ENCODE measurements around the gene CUL7. TPM values are rescaled to one million over a fixed set of nuclear protein-coding genes. Genes with fewer than 3 reads are reported as not detected.

Gene CUL7
- 10 to 100 TPM in 1 of 2 experiments, 1 to 10 TPM in 1; 9.3 to 10.2 TPM for total RNA-seq

GRCh38 chr6:43053545-43054205, at the start of gene CUL7:
CUL7 (minus strand) TSS chr6:43053851; CDS start chr6:43052788, 1,063 bp downstream.
- Mint-ChIP-seq H3K36me3 (peaks cover 15% of the 10 kb centered on the region), H3K9me3 (no peaks in the 10 kb centered on the region), H3K27ac (peak within 1 kb of the TSS; percentile 93), H3K4me1 (peaks cover 40% of the 10 kb centered on the region), H3K4me3 (peak within 1 kb of the TSS; percentile 98), H3K27me3 (no peaks in the 10 kb centered on the region)
- DNase-seq = peak; percentile 93

GRCh38 chr6:43101497-43101896, 47.8 kb upstream of the CUL7 start:
- H3K27me3 Mint-ChIP-seq = no peaks in the 10 kb centered on the region
- no peaks in the 10 kb centered on the region for H3K9me3 Mint-ChIP-seq
- H3K36me3 Mint-ChIP-seq = no peaks in the 10 kb centered on the region
- no peak overlapping the region for H3K27ac Mint-ChIP-seq
- H3K4me3 Mint-ChIP-seq = no peak overlapping the region
- DNase-seq = no peak
- H3K4me1 Mint-ChIP-seq = peaks cover 2% of the 10 kb centered on the region

GRCh38 chr6:43097502-43097901, 43.9 kb upstream of the CUL7 start:
- Mint-ChIP-seq H3K4me3 (no peak overlapping the region), H3K27ac (no peak overlapping the region), H3K36me3 (no peaks in the 10 kb centered on the region), H3K9me3 (no peaks in the 10 kb centered on the region), H3K27me3 (no peaks in the 10 kb centered on the region), H3K4me1 (peaks cover 3% of the 10 kb centered on the region)
- DNase-seq = no peak

- Mint-ChIP-seq H3K27me3 (no peaks in the 10 kb centered on the region), H3K27ac (no peak overlapping the region)
These were observed 43.4 kb upstream of the CUL7 start for GRCh38 chr6:43097098-43097489.

GRCh38 chr6:43096451-43097097, 42.9 kb upstream of the CUL7 start:
- H3K4me3 Mint-ChIP-seq = no peak overlapping the region
- DNase-seq = no peak
- no peaks in the 10 kb centered on the region for H3K9me3 Mint-ChIP-seq
- H3K27me3 Mint-ChIP-seq = no peaks in the 10 kb centered on the region
- H3K4me1 Mint-ChIP-seq = peaks cover 3% of the 10 kb centered on the region
- no peak overlapping the region for H3K27ac Mint-ChIP-seq
- H3K36me3 Mint-ChIP-seq = no peaks in the 10 kb centered on the region

More at GRCh38 chr6:43097098-43097489, 43.4 kb upstream of the CUL7 start:
- no peaks in the 10 kb centered on the region for H3K36me3 Mint-ChIP-seq
- peaks cover 3% of the 10 kb centered on the region for H3K4me1 Mint-ChIP-seq
- no peak for DNase-seq
- H3K9me3 Mint-ChIP-seq = no peaks in the 10 kb centered on the region
- no peak overlapping the region for H3K4me3 Mint-ChIP-seq

- H3K36me3 Mint-ChIP-seq = no peaks in the 10 kb centered on the region
- no peak overlapping the region for H3K27ac Mint-ChIP-seq
- peaks cover 3% of the 10 kb centered on the region for H3K4me1 Mint-ChIP-seq
These were observed 42.3 kb upstream of the CUL7 start for GRCh38 chr6:43095939-43096338.

DNA sequence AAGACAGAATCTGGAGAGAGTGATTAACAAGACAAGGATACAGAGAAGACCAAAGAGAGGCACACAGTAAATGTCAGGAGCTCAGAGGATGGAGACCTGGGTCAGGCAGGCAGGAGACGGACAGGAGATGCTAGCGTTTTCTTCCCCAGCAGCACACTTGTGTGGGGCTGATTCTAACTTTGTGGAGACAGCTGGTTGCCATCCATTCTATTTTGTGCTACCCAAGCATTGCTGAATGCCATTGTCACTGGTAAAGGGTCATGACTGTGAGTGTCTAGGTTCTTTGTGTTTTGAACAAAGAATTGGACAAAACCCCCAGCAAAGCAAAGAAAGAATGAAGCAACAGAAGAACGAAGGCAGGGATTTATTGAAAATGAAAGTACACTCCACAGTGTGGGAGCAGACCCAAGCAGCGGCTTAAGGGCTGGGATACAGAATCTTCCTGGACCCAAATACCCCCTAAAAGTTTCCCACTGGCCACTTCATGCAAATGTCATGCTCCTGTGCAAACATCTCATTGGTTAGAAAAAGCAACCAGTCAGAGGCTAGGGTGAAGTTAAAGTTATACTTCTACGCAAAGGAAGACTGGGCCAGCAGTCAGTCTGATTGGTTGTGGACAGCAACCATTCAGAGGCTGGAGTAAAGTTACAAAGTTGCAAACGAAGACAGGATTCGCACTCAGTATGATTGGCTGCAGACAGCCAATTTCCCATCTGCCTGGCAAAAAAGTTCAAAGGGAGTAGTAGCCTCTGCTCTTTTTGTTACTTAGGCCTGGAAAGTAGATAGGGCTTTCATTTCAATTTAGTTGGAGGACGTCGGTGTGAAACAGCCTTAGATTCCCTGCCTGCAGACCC, 40.0 kb upstream of the CUL7 start:
- Mint-ChIP-seq H3K4me1 (peaks cover 3% of the 10 kb centered on the region), H3K4me3 (peak overlapping the region; percentile 7), H3K36me3 (no peaks in the 10 kb centered on the region), H3K9me3 (no peaks in the 10 kb centered on the region), H3K27ac (no peak overlapping the region), H3K27me3 (no peaks in the 10 kb centered on the region)
- DNase-seq = no peak

More at GRCh38 chr6:43095939-43096338, 42.3 kb upstream of the CUL7 start:
- no peak overlapping the region for H3K4me3 Mint-ChIP-seq
- no peaks in the 10 kb centered on the region for H3K9me3 Mint-ChIP-seq
- H3K27me3 Mint-ChIP-seq = no peaks in the 10 kb centered on the region
- DNase-seq = no peak

DNA sequence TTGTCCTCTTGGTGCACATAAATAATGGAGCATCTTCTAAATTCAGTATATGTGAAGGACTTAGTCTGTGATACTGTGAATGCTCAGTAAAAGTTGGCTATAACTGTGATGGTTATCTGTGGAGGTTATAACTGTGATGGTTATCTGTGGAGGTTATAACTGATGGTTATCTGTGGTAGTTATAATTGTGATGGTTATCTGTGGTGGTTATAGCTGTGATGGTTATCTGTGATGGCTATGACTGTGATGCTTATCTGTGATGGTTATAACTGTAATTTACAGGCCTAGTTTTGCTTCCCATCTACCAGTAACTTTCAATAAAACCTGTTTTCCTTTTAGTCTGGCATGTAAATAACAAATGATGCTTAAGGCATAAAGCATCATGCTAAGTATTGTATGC, 39.0 kb upstream of the CUL7 start:
- Mint-ChIP-seq H3K27ac (no peak overlapping the region), H3K4me3 (no peak overlapping the region), H3K9me3 (no peaks in the 10 kb centered on the region), H3K27me3 (no peaks in the 10 kb centered on the region), H3K4me1 (peaks cover 3% of the 10 kb centered on the region), H3K36me3 (no peaks in the 10 kb centered on the region)
- DNase-seq = no peak

DNA sequence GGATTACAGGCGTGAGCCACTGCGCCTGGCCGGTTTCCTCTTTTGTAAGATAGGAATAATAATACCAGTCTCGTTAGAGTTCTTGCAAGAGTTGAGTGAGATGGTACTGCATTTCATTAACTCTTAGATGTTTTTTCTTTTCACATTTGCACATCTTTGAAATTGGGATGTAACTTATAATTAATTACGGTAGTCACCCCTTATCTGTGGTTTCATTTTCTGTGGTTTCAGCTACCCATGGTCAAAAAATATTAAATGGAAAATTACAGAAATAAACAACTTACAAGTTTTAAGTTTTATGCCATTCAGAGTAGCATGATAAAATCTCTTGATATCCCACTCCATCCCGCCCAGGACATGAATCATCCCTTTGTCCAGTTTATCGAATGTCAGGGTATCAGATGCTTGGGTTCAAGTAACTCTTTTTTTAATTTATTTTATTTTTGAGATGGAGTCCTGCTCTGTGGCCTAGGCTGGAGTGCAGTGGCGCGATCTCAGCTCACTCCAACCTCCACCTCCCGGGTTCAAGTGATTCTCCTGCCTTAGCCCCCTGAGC, 37.9 kb upstream of the CUL7 start:
- no peaks in the 10 kb centered on the region for H3K9me3 Mint-ChIP-seq
- peaks cover 3% of the 10 kb centered on the region for H3K4me1 Mint-ChIP-seq
- no peak for DNase-seq
- H3K36me3 Mint-ChIP-seq = no peaks in the 10 kb centered on the region
- no peak overlapping the region for H3K4me3 Mint-ChIP-seq
- no peak overlapping the region for H3K27ac Mint-ChIP-seq
- no peaks in the 10 kb centered on the region for H3K27me3 Mint-ChIP-seq

DNA sequence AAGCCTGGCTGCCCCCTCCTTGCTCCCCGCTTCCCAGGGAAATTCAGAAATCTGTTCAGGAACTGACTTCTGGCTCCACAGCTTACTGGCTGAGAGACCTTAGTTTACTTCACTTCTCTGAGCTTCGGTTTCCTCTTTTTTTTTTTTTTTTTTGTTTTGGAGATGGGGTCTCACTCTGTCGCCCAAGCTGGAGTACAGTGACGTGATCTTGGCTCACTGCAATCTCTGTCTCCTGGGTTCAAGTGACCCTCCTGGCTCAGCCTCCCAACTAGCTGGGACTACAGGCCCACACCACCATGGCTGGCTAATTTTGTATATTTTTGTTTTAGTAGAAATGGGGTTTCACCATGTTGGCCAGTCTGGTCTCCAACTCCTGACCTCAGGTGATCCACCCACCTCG, 37.4 kb upstream of the CUL7 start:
- peaks cover 7% of the 10 kb centered on the region for H3K4me1 Mint-ChIP-seq
- no peaks in the 10 kb centered on the region for H3K9me3 Mint-ChIP-seq
- H3K36me3 Mint-ChIP-seq = no peaks in the 10 kb centered on the region
- DNase-seq = no peak
- no peaks in the 10 kb centered on the region for H3K27me3 Mint-ChIP-seq
- H3K4me3 Mint-ChIP-seq = no peak overlapping the region
- no peak overlapping the region for H3K27ac Mint-ChIP-seq

DNA sequence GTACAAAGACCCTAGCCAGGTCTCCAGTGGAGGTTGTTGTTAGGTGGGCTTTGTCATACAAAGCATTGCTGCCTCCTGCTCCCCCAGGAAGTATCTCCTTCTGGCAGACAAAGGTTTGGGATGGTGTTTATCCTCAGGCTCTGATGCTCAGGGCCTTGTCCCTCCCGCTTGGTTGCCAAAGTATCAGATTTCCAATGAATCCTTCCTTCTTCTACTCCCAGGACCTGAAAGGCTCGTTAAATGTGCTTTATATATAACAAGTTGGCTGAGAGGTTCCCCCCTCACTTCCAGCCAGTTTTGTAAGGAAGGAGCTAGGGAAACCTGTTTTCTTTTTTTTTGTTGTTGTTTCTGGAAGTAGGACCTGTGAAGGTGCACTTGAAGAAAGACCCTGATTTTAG, 36.9 kb upstream of the CUL7 start:
- no peak for DNase-seq
- H3K9me3 Mint-ChIP-seq = no peaks in the 10 kb centered on the region

DNA sequence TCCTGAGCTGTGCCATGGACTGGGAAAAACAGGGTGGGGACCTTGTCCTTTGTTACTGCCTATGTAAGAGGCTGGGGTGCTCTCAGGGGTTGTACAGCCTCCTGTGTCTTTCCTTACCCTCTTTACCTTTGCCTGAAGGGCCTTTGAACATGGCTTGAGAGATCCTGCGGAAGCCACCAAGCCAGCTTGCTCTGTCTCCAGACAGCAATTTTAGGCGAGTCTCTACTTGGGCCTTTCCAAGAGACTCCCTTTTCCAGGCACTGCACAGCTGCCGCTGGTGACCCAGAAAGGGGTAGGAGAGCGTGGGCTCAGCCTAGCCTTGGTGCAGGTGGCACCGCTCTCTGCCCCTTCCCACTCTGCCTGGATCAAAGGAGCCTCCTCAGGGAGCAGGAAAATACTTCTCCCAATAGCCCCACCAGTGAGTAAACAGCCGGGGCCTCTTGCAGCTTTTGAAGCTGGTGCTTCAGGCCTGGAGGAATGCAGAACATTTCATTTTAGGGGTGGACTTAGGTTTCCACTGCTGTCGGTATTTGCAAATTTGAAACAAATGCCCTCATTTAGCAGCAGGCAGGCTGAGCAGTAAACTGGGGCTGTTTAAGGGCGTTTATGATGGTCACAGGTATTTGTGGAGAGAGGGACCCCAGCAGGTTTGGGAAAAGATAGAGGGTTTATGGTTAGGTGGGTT, 36.4 kb upstream of the CUL7 start:
- Mint-ChIP-seq H3K36me3 (no peaks in the 10 kb centered on the region), H3K4me1 (peaks cover 6% of the 10 kb centered on the region), H3K9me3 (no peaks in the 10 kb centered on the region), H3K27ac (no peak overlapping the region), H3K4me3 (no peak overlapping the region), H3K27me3 (no peaks in the 10 kb centered on the region)
- DNase-seq = no peak

More for the DNA sequence above, 36.9 kb upstream of the CUL7 start:
- Mint-ChIP-seq H3K36me3 (no peaks in the 10 kb centered on the region), H3K27ac (no peak overlapping the region), H3K27me3 (no peaks in the 10 kb centered on the region), H3K4me1 (peaks cover 6% of the 10 kb centered on the region), H3K4me3 (no peak overlapping the region)

DNA sequence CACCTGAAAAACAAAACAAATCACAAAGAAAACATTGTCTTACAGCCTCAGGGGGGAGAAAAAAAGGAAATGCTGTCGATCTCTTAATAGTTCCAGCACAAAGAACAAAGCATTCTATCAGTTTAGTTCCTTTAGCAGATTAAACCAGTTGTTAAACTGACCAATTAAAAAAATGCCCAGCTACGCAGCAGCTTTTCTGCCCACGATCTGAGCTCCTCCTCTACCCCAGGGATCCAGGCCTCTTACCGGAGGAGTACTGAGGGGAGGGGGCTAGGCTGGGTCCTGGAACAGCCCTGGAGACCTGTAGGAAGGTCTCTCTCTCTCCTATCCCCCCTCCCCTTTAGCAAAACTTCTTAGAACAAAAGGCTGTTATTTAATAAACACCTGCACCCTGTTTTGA, 35.8 kb upstream of the CUL7 start:
- H3K27ac Mint-ChIP-seq = no peak overlapping the region
- H3K4me1 Mint-ChIP-seq = peaks cover 6% of the 10 kb centered on the region
- no peaks in the 10 kb centered on the region for H3K27me3 Mint-ChIP-seq
- DNase-seq = no peak
- H3K4me3 Mint-ChIP-seq = no peak overlapping the region
- H3K9me3 Mint-ChIP-seq = no peaks in the 10 kb centered on the region
- H3K36me3 Mint-ChIP-seq = no peaks in the 10 kb centered on the region

DNA sequence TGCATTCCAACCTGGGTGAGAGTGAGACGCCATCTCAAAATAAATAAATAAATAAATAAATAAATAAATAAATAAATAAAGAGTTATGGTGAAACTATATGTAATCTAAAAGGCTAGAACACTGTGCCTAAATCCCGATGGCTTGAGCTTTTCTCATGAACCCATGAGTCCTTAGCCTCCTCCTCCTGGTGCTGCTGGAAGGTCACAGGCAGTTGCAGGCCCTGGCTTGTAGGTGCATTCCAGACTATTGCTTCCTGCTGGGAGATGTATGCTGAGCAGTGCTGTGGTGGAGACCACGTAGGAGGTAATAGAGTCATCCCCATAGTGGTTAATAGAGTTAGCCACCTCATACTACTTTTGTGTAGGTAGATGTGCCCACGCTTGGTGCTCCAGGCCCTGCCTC, 35.0 kb upstream of the CUL7 start:
- DNase-seq = no peak
- no peaks in the 10 kb centered on the region for H3K27me3 Mint-ChIP-seq
- H3K4me3 Mint-ChIP-seq = no peak overlapping the region
- H3K36me3 Mint-ChIP-seq = no peaks in the 10 kb centered on the region
- H3K9me3 Mint-ChIP-seq = no peaks in the 10 kb centered on the region
- H3K4me1 Mint-ChIP-seq = peaks cover 6% of the 10 kb centered on the region
- no peak overlapping the region for H3K27ac Mint-ChIP-seq
